HG03097 (cell line): Measurements from ENCODE around the gene COL2A1.

Experiments used
- ATAC-seq: cut with Tn5 transposase; IDR thresholded peaks from one replicate; pipeline ENCODE4 v1.9.1; 2021; ENCODE audit not compliant: unreplicated experiment, low FRiP score

COL2A1 gene

DNA sequence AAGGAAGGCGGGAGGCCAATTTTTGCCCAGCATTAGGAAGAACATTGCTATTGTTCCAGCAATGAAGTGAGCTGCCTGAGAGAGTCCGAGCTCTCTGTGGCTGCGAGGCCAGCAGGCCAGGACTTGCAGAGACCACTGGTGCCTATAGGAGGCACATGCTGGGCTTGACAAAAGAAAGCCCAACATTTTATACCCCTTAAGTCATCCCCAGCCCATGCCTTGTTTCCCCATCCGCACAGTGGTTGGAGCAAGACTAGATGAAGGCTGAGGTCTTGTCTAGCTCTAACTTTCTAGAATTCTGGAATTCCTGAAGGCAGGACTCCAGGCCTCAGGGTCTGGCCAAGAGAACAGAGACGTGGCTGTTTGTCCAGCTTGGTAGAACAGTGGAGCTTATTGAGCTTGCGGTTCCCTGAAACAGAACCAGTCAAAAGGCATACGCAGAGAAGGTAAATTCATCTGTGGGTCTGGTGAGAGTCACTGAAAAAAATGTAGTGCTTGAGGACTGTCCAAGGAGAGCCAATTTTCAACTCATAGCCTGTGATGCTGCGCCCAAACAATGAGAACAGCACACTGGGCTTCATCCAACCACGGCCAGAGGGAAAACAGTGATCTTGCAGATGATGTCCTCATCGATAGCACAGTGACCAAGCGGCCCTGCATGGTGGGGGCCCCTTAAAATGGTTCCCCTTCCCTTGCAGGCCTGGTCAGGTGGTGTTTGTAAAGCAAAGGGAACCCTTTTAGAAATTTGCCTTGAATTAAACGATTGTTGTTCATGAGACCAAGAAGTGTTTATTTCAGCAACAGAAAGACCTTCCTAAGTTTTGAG is 27.1 kb upstream of the COL2A1 start:
- ATAC-seq: no peak

DNA sequence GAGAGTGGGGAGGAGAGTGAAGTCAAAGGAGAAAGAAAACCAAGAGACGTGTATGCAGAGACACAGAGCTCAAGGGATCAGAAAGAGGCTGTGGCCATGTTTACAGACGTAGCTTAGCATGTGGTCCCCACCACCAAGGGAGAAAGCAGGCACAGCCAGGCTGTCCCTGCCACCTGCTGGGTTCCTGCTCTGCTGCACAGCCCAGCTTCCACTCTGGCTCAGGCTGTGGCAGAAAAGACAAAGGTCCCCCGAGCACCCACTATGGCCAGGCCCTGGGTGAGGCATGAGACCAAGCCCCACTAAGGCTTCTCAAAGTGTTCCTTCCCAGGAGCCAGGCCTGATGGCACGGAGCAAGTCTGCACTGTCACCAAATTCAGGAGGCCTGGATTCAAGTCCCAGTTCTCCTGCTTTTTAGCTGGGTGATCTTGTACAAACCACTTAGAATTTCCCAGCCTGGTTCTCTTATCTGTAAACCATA is 25.9 kb upstream of the COL2A1 start:
- no peak for ATAC-seq

DNA sequence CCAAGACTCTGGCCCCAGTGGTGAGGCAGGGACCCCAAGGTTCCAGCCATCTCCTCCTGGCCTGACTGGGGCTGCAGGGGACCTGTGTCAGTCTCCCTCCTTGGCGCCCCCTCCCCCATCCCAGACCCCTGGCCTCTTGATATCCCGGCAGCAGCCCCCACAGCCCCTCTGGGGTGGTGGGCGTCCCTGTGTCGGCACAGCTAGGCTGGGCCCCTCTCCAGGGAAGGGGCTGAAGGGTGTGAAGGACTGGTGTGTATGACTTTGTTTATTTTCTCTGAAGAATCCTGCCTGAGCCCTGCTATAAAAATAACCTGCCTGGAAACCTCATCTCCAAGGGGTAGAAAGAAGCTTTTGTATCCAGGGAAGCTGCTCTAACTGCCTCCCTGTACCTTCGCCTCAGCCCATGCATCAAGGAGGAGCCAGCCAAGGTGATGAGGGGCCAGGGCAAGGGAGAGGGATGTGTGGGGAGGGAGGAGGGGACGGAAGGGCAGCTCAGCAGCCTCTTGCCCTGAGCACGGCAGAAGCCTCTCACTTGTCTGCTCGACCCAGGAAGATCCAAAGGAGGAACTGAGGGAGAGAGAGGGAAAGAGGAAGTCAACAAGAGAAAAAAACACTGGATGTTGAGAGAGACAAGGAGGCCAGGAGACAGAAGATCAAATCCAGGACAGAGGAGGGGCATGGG is 25.4 kb upstream of the COL2A1 start:
- ATAC-seq: no peak

DNA sequence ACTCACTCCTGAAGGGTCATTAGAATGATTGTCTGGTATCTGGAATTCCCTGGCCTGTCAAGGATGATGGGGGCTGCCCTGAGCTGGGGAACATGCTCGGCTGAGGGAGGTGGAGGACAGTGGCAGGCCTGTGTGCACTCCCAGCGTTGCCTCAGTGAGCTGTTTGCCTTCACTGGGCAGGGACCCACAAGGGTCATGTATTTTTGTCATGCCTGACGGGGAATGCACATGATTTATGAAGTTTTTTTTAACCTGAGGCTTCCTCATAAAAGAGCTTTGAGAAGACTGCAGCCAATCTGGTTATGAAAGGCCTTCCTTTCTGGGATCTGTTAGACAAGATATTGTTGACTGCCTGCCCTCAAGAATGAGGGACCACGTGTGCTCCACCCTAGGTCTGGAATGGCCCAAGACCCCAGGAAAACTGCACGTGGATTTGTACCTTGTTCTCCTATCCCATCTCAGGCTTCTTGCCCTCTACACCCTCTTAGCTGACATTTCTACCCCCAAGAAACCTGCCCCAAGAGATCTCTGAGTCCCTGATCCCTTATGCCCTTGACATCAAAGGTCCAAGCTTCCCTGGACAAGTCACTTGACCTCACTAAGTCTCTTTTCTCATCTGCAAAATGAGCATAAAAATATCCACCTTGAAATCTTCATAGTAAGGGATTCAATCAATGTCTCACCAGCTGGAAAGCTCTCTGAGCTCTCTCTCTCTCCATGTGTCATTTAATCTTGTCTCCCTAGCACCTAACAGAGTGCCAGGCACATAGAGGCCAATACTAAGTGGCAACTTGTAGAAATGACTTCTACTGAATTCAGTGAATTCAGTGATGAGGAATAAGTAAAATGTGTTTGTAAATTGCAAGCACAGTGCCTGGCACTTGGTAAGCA is 24.5 kb upstream of the COL2A1 start:
- no peak for ATAC-seq

DNA sequence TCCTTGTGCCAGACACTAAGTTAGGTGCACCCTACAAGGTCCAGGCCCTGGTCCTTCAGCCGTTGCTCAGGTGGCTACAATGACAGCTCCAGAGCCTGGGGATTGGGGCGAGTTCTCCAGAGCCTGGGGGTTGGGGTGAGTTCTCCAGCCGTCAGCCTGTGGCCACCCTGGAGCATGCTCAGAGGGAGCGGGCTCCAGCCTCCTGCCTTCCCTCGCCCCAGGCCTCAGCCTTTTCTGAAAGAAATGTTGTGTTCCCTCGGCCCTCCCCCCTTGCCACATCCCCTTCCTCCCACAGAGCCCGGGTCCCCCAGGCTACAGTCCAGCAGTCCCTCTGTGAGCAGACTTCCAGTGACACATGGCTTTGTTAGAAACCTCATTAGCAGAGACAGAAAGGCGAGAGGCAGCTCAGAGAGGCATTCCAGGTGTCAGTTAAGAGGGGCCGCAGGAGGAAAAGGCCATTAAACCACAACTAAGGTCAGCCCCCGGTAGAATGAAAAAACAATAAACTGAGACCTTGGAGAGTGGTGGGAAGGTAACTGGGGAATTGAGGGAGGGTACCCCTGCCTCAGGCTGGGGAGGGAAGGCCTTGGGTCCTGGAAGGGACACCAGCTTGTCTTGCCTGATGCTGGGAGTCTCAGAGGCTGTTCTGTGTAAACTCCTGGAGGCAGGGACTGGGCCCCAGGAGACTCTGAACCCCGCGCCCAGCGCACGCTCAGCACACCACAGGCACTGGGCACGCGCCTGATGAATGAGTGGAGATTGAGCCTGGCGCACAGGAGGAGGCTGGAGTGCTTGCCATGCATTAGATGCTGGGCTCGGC is 23.1 kb upstream of the COL2A1 start:
- no peak for ATAC-seq

DNA sequence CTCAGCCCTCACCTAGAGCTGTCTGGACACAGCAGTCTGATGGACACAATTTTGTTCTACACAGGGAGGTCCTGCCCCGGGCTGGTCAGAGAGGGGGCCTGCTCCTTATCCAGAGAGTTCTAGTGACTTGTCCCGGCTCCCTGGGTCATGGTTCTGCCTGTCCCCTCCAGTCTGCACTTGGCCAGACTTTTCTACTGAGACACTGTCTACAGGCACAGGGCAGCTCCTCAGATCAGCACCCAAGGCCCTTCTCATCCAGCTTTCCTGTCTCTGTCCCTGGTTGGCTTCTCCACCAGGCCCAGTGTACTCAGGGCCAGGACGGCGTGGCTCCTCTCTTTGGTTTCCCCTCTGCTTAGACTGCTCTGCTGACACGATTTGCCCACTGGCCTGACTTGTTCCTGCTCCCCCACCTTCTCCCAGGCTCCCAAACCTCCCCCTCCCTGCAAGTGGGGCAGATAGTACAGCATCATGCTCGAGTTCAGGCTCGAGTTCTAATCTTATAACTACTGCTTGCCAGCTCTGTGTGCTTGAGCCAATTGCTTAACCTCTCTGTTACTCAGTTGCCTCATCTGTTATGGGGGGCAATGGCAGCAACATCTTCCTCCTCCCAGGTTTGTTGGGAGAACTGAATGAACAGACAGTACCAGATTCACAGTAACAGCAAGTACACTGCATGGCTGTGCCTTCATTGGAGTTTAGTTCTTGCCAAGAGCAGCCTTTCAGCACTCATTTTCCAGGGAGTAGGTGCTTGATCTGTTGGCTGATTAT is 22.0 kb upstream of the COL2A1 start:
- no peak for ATAC-seq

DNA sequence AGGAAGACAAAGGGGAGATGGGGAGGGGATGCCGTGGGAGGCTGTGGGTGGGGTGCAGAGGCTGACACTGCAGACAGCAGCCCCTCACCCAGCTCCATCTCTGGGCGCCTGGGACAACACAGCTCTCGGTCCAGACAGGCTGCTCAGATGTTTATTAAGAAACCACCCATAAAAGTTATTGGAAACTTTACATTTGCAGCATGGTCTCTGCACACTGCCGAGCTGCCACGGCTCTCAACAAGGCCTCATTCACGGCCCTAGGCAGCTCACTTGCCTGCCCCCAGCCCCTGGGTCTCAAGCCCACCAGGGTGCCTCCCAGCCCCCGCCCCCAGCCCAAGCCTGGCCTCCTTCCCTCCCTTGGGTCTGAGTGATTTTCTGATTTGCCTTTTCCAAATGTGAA is 21.0 kb upstream of the COL2A1 start:
- ATAC-seq: no peak

DNA sequence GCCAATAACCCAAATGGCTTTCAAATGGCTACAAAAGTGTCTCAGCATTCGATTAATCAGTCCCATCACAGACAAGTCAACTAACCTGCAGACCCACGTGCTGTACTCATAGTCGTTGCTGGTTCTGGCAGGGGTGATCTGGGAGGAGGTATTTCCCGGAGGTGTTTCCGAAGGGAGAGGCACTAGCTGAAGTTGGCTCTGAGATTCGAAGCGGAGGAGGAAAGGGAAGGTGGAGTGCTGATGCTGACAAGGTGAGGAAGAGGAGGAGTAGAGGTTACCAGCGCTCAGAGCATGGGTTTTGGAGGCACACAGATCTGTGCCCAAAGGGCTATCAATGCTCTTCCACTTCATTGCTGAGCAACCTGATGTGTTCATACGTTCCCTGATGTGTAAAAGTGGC is 20.5 kb upstream of the COL2A1 start:
- ATAC-seq: no peak

DNA sequence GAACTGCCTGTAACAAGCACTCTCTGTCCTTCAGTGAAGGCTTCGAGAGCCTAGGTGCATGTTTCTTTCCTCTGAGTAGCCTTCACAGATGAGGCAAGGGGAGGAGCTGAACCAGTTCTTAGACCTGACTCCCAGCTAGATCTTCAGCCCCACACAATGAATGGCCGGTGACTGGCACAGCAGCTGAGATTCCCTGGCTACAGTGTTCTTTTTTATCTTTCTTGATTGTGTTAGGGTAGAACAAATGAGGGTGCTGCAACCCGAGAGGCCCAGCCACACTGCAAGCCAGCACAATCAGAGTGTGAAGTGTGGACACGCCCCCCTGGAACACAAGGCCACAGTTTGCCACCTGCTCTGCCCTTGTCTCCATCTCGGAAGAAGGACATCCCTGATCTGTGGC is 19.1 kb upstream of the COL2A1 start:
- no peak for ATAC-seq

DNA sequence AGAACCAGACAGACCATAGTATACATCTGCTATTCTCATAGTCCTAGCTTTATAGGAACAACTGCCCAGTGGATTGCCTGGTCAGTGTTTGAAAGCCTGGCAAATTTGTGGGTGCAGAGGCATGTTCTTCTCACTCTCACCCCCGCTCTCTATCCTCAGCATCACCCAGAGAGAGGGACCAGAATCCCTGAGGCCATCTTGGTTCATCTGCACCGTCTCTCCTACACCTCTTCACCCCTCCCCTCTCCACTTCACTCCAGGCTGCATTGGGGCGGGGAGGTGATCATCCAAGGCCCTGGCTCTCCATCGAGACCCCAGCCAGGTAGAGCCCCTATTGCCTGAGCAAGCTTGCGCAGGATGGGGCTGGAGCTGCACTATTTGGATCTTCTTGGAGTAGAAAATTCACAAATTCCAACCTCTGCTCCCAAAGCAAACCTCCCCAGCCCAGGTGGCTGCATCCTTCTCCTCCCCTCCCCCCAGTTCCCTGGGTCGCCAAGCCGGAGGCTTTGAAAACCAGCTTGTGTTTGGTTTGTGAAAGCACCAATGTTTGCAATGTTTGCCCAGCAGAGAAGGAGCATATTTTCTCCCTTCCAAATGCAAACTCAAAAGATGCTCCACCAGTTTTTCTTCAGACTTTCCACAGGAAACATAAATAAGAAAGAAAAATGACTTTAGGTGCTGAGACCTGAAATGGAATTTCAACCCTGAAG is 18.6 kb upstream of the COL2A1 start:
- ATAC-seq: no peak

DNA sequence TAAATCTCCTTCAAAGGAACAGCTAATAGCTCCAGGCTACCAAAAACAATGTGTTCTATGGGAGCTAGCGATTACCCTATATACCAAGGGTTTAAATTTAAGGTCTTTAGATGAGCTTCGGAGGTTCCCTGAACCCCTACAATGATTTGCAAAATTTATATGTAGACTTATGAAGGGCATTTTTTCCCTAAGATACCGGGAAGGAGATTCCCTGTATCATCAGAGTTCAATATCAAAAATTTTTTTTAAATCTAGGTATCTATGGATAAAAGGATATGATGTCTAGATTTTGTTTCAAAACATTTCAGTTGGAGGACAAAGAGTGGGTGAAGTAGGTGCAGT is 17.9 kb upstream of the COL2A1 start:
- ATAC-seq: no peak

DNA sequence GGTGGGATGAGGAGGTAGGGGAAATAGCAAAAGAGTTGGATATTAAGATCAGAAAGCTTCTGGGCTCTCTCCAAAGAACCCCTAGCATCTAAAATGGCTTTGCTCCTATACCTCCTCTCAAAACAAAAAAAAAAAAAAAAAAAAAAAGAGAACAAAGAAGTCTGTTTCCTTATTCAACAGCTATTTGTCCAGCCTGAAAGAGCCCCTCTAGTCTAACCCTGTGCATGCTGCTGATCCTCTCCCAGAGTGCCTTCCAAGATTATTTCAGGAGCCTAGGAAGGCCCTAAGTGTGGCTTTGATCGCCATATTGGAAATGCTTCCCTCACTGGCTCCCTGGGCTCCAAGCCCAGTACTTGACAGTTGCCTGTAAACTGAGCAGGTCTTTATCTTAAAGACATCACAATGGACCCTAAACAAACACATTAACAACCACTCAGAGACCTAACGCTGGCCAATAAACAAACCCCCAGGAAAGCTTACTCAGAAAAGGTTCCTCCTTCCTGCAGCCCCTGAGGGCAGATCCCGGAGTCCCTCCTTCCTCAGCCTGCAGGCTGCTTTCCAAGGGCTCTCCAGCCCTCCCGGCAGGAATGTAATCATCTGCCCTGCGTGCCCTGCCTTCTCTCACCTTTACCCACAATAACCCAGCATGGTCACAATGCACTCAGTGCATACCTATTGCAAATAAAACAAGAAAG is 17.4 kb upstream of the COL2A1 start:
- ATAC-seq: no peak

DNA sequence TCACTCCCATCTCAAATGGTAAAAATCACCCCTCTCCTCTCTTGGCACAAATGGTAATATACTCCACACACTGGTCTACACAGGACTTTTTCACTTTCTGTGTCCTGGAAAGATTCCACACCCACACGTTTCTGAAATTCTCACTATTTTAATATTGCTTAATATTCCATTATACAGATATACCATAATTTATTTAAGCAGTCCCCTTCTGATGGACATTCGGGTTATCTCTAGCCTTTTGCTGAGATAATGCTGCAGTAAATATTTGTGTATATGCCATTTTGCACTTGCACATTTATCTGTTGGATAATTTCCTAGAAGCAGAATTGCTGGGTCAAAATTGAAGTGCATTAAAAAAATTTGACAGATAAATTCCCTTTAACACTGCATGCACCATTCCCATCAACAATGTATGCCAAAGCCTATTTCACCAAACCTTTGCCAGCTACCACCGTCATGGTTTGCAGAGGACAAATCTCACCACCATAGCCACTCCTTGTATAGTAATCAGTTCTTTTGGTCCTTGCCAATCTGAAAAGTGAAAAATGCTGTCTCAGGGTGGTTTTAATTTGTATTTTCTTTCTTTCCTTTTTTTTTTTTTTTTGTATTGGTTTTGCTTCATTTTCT is 15.5 kb upstream of the COL2A1 start:
- ATAC-seq: no peak

DNA sequence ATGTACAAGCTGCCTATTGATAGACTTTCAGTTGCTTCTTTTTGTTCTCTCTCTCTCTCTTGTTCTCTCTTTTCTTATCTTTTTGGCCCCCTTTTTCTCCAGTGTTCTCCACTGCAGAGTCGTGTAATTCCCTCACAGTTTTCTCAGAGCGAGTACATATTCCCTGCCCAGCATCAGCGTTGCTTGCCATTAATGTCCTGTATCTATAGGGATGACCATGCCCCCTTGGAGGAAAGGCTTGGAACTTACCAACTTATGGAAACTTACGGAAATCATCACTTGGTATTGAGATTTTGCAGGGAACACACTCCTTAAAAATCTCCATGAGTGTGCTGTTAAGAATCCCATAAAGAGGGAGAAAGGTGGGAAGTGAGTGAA is 14.3 kb upstream of the COL2A1 start:
- ATAC-seq: no peak

DNA sequence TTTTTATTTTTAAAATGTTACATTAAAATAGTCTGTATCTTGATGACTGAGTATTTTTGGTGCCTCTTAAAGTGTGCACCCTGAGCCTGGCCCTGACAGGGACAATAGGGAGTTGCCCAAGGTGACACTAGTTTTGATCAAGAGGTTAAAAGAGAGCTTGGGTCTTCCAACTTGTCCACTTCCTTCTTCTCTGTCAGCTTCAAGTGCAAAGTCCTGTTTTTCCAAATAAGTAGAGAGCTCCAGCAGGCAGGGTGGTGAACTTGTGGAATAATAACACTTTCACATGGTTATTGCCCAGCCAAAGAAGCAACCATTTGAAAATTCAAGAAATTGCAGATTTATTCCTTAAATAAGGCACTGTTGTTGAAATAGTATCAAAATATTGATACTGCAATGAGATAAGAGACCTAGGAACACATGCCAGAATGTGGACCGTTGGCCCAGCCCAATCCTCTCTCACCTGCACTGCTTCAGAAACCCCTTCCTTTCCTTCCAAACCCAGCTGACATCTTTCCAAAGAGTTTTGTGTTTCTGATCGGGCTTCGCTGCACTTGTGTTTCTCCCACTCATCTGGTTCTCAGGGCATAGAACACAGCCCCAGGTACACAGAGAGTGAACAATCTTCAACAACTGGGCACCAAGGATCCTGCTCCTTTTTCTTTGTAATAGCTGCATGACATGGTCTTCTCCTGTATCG is 13.8 kb upstream of the COL2A1 start:
- no peak for ATAC-seq

DNA sequence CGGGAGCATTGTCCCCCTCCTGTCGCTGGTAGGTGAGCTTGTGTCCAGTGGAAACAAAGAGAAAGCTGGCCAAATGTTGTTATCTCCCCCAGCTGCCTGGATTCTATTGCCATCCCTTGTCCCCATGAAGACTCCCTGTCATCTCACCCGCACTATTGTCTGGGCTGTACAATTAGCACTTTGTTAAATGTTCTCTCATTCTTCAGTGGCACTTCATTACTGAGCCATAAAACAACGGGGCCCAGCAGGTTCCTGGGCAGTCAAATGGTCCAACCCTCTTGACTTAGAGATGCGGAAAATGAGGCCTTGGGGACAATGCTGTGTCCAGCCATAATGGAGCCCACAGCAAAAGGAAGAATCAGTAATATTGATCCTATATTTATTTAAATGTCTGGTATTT is 13.2 kb upstream of the COL2A1 start:
- ATAC-seq: no peak

DNA sequence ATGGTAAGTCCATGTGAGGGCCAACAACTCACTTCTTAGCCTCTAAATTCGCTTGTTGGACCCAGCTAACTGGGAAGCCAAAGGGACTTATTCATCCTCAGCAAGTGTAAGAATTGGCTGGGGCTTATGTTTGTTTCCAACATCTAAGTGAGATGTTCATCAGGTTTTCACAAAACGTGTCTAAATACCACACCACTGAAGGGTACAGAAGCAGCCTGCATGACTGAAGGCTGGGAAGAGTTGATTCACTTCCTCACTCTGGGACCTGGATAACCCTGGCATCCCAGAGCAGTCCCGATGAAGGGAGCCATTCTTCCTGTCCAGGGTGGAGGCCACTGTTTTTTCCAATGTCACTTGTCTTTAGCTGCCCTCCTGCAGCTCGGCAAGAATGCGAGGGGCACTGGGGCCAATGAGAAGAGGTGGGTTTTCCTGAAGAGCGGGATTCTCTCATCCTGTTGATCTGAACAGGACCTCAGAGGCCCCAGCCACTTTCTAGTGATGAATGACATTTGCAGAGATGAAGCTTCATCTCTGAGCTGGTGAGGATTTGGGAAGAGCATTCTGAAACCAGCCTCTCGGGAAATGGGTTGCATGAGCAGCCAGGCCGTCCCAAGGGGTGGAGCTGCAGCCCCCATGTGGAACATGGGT is 12.2 kb upstream of the COL2A1 start:
- no peak for ATAC-seq
